GM18520 (cell line): ENCODE results near the gene RNF112.

ENCODE experiments used
- ATAC-seq: cut with Tn5 transposase; IDR thresholded peaks from one replicate; pipeline ENCODE4 v1.9.1; 2021; ENCODE audit not compliant: unreplicated experiment

The RNF112 gene

GRCh38 chr17:19410875-19411620 is at the start of gene RNF112:
TSS of gene RNF112 (plus strand) at chr17:19411232. CDS start at chr17:19411409, 177 bp downstream.
- ATAC-seq = no peak

DNA sequence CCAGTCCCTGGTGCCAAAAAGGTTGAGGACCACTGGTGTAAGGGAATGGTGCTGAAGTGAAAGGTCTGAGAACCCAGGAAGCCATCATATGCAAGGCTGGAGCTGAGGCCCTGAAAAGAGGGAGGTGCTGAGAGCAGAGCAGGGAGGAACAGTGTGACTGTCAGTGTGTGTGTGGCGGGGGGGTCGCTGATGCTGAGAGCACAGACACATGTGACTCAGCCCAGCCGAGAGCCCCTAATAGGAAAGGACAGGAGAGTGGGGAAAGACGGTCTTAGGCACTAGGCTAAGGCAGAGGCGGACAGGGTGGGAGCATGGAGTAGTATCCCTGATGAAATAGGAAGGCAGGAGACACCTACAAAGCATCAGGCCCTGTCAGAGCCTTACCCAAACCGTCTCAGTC is 49.7 kb upstream of the RNF112 start:
- no peak for ATAC-seq

DNA sequence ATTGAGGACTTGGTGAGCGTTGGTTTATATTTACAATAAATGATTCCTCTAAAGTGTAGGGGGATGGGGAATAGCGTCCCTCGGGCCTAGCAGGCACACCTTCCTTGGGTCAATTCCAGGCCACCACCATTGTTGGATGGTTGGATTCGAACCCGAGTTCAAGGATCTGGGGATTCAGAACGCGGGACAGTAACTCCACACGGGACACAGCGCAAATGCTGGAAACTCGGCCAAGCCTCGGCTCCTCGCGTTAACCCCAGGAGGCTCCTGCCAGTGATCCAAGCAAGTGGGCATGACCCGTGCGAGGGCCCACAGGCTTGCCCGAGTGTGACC is 49.1 kb upstream of the RNF112 start:
- no peak for ATAC-seq

- ATAC-seq = peak; percentile 65
Measured at GRCh38 chr17:19362277-19363113, 48.5 kb upstream of the RNF112 start, which contains the start of gene B9D1. TSS of gene B9D1 (minus strand) at chr17:19362723. CDS start at chr17:19362569, 154 bp downstream.

DNA sequence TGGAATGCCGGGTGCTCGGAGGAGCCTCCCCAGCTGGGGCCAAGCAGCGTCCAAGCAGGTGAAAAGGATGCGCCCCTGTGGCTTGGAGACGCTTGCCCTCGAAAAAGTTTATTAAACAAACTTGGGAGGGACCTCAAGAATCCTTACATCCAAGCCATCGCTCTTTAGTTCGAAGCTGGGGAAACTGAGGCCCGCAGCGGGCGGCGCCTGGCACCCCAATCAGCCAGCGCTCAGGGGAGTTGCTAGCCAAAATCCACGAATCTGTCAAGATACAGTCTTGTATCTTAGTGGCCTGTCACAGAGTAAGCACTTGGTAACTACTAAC is 48.0 kb upstream of the RNF112 start:
- ATAC-seq = no peak

DNA sequence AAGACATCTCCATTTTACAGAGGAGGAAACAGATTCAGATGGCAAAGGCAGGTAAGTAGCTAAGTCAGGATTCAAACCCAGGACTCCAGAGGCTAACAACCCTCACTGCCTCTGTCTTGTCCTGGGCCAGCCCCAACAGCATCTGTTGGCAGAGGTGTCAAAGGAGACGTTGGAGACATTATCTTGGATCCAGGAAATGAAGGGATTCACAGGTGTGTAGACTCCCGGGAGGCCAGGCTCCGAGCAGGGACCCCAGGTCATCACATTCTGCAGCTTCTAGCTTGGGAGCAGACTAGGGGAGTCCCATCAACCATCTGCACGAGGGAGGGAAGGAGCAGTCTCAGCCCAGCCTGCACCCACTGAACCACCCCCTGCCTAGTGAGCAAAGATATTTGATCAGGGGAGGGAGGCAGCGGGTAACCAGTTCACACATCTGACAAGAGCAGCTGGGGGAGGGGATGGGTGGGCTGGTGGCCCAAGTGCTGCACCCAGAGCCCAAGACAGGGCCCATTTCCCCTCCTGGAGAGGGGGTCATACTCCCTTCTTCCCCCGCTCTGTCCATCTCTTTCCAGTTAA is 47.5 kb upstream of the RNF112 start:
- ATAC-seq = no peak

- no peak for ATAC-seq
Measured at GRCh38 chr17:19364699-19365498, 46.1 kb upstream of the RNF112 start.

DNA sequence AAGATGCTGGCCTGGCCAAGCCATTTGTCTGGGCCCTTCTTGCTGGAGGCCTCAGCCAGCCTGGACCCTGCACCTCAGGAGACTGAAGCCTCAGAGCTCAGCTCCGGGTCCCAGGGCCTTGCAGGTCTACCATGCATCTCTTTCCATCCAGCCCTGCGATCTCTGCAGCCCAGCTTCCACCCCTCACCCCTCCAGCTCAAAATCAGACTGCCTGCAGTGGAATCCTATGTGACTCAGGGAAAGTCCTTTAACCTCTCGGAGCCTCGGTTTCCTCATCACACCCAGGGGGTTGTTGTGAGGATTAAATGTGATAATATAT is 45.6 kb upstream of the RNF112 start:
- no peak for ATAC-seq

- no peak for ATAC-seq
Measured at GRCh38 chr17:19365833-19366636, 45.0 kb upstream of the RNF112 start.

- ATAC-seq = no peak
Measured at GRCh38 chr17:19366637-19366972, 44.4 kb upstream of the RNF112 start.

GRCh38 chr17:19368229-19368628 is 42.8 kb upstream of the RNF112 start:
- ATAC-seq = no peak

DNA sequence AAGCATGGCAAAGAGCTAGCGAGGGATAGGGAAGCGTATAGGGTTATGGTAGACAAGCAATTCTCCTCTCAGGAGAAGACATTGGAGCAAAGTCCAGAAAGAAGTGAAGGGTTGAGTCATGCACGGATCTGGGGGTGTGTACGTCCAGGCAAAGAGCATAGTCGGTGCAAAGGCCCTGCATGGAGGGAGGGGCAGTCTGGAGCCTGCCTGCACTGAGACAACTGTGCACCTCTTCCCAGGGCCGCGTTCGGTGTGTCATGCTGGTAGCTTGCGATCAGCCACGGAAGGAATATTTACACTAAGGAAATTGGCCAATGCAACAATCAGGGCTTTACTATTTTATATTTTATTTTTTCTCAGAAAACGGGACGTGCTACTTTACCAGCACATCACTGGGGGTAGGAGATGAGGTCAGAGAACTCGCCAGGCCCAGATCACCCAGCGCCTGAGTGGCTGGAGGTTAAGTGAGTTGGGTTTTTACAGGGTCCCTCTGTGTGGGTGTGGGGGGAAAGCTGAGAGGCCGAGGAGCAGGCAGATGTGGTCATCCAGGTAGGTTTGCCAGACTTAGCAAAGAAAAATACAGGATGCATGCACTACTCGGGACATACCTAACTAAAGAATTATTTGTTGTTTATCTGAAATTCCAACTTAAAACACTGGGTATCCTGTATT is 41.8 kb upstream of the RNF112 start:
- no peak for ATAC-seq

DNA sequence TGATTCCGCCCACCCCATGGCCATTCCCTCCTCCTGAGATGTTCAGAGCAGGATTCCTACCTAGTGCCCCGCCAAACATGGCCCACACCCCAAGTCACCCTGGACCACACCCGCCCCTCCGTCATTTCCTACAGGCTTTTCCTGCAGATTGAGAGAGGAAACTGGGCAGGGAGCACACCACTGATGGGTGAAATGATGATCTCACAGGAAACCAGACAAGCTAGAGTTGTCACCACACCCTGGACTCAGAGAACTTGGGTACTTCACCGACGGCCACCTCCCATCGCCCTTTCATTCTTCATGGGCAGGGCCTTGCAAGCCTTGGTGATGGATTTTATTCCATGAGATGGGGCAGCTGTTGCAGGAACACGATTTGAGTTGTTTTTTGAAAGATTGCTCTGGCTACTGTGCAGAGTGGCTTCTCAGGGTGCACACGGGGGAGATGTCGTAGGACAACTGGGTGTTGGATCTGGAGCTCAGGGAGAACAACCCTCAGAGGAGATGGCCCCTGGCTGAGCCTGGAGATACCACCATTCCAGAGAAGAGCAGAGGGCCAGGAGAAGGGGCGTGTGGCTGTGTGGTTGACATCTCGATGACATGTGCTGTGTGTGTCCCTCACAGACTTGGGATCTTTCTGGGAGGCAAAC is 41.1 kb upstream of the RNF112 start:
- no peak for ATAC-seq

- peak; percentile 63 for ATAC-seq
Measured at GRCh38 chr17:19370493-19370960, 40.5 kb upstream of the RNF112 start.

DNA sequence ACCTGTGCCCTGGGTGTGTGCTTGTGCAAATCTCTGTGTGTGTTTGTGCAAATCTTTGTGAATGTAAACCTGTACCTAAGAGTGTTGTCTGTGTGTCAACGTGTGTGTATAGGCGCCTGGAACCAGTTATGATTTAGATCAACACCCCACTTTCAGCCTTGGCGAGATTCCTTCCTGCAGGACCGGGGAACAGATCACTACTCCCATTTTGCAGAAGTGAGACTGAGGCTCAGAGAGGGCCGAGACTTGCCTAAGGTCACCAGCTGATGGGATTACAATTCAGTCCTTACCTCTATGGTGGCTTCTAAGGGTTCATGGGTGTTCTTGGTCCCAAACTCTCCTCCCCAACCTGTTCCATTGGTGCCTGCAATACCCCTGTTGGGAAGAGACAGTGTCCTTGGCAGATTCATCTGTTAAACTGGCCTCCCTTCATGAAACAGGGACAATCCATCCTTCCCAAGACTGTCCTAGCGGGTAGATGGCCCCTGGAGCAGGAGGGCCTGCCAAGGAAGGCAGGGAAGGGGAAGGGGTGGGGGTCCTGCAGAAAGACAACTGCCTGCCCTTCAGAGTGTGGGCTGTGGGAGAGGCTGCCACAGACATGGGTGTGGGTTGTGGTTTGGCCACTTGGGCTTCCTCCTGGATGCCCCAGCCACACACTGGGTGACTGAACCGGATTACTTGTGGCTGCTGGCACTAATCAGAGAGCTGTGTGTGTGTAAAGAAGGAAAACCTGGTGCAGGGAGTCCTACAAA is 39.6 kb upstream of the RNF112 start:
- ATAC-seq = no peak

GRCh38 chr17:19372011-19372370 is 39.0 kb upstream of the RNF112 start:
- no peak for ATAC-seq

- no peak for ATAC-seq
Measured at GRCh38 chr17:19372439-19372838, 38.6 kb upstream of the RNF112 start.

DNA sequence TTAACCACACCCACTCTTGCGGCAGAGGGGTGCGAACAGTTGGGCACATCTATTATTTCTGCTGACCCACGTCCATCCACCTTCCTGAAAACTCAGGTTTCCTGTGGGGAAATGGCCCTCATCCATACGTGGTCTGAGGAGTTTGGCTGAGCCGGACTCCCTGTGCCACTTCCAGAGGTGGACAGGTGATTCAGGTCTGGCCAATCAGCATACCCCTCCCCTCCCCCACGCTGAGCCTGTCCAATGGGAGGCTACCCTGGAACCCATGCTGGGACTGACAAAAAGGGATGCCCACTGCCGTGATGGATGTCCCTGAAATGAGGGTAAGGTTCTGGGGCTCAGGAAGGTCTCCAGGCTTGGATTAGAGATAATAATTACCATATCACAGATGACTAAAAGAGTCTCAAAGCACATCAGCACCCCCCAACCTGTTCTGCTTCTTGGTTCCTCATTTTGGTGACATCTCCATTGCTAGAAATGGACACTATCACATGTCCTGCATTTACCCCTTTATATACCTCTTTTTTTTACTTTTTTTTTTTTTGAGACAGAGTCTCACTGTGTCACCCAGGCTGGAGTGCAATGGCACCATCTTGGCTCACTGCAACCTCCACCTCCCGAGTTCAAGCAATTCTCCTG is 38.0 kb upstream of the RNF112 start:
- ATAC-seq = no peak
